ENCODE measurements around the gene ELF5.

GRCh38 chr11:34560511-34560910, 46.9 kb upstream of the ELF5 start:
- no peak for TF ChIP-seq CTCF (conservative IDR thresholded peaks at IDR 0.05 in 1 of 2, IDR thresholded peaks at IDR 0.05 in 1 of 2; ENCODE audit: extremely low read depth in 1 of 2, insufficient read depth in 1 of 2, low read depth in 1 of 2, low read length in 2 of 2)
- no peak for TF ChIP-seq EZH2 (IDR thresholded peaks at IDR 0.05; ENCODE audit: borderline replicate concordance, low read length)
